A673 (cell line): ENCODE measurements around the gene TIRAP. TPM values are rescaled to one million over a fixed set of nuclear protein-coding genes. Genes with fewer than 3 reads are reported as not detected.

ENCODE experiments used
- BruUV-seq: library from RNA; stranded (reverse); fragments of 400-500 nt; replicated peaks from 2 replicates; lab custom pipeline; 2021; lab: Mats Ljungman, UMichigan
- CTCF ChIA-PET: fragments of 300-600 bp; sonication (Branson Sonifier 250); formaldehyde crosslinking; loops from one replicate; lab custom pipeline; 2022; ENCODE audit warnings: antibody characterized with exemption; lab: Charles Lee
- POLR2A ChIA-PET: fragments of 300-600 bp; sonication (Branson Sonifier 250); formaldehyde crosslinking; loops from one replicate; lab custom pipeline; 2022; ENCODE audit warnings: antibody characterized with exemption; ENCODE audit not compliant: low non-redundant PET; lab: Charles Lee
- DNase-seq: peaks from one replicate; pipeline ENCODE4 v3.0.0-alpha.2; 2015; ENCODE audit warnings: low spot score
- H3K27ac ChIP-seq: fragments of 200-600 bp; sonication (generic); 2 replicates; pipeline ENCODE4 v1.5.1; 2016; ENCODE audit warnings: mixed run types, low read depth, mild to moderate bottlenecking, mixed read lengths, antibody characterized with exemption, low read length; ENCODE audit not compliant: poor library complexity, severe bottlenecking
- H3K27me3 ChIP-seq: fragments of 200-600 bp; sonication (generic); replicated peaks from 2 replicates; pipeline ENCODE4 v1.6.1; 2017; ENCODE audit warnings: mixed run types, low read depth, mild to moderate bottlenecking, mixed read lengths, antibody characterized with exemption, low read length; ENCODE audit not compliant: insufficient read depth, poor library complexity
- H3K36me3 ChIP-seq: fragments of 200-600 bp; sonication (generic); 2 replicates; pipeline ENCODE4 v1.6.1; 2016; ENCODE audit warnings: mixed run types, mild to moderate bottlenecking, mixed read lengths, antibody characterized with exemption, low read length; ENCODE audit not compliant: insufficient read depth, poor library complexity, severe bottlenecking
- H3K4me1 ChIP-seq: fragments of 200-600 bp; sonication (generic); 2 replicates; pipeline ENCODE4 v1.6.1; 2017; ENCODE audit warnings: mixed run types, mild to moderate bottlenecking, mixed read lengths, antibody characterized with exemption, low read length; ENCODE audit not compliant: insufficient read depth, poor library complexity, severe bottlenecking
- H3K4me3 ChIP-seq: fragments of 200-600 bp; sonication (generic); 2 replicates; pipeline ENCODE4 v1.5.1; 2016; ENCODE audit warnings: low read depth, mixed run types, mild to moderate bottlenecking, mixed read lengths, low read length; ENCODE audit not compliant: poor library complexity, severe bottlenecking
- H3K9me3 ChIP-seq: fragments of 200-600 bp; sonication (generic); 2 replicates; pipeline ENCODE4 v1.6.1; 2016; ENCODE audit warnings: mixed run types, low read depth, mild to moderate bottlenecking, mixed read lengths, antibody characterized with exemption, low read length; ENCODE audit not compliant: poor library complexity, severe bottlenecking
- CTCF ChIP-seq: fragments of 300-800, 200-600 bp; sonication (generic); conservative IDR thresholded peaks from 2 replicates; pipeline ENCODE4 v1.5.1; 2017; ENCODE audit warnings: low read depth, mild to moderate bottlenecking, antibody characterized with exemption, low read length, moderate library complexity, mixed read lengths
- EZH2 ChIP-seq: fragments of 200-600 bp; sonication (generic); IDR thresholded peaks from 2 replicates; pipeline ENCODE4 v1.6.1; 2017; ENCODE audit warnings: borderline replicate concordance, low read depth, mild to moderate bottlenecking, mixed read lengths, antibody characterized with exemption, low read length; ENCODE audit not compliant: poor library complexity, severe bottlenecking
- intact Hi-C: fragments of 100-400 bp; cut with micrococcal nuclease; formaldehyde crosslinking; loops from one replicate; pipeline ENCODE4 v1.10.0; 2022; ENCODE audit not compliant: unreplicated experiment
- total RNA-seq: library from RNA; stranded (reverse); gene quantifications from 2 replicates; pipeline ENCODE4 v1.2.3, GENCODE V29; 2021

The TIRAP gene
- total RNA-seq, 1 experiment from 2014 or later, result 11.3 TPM

DNA sequence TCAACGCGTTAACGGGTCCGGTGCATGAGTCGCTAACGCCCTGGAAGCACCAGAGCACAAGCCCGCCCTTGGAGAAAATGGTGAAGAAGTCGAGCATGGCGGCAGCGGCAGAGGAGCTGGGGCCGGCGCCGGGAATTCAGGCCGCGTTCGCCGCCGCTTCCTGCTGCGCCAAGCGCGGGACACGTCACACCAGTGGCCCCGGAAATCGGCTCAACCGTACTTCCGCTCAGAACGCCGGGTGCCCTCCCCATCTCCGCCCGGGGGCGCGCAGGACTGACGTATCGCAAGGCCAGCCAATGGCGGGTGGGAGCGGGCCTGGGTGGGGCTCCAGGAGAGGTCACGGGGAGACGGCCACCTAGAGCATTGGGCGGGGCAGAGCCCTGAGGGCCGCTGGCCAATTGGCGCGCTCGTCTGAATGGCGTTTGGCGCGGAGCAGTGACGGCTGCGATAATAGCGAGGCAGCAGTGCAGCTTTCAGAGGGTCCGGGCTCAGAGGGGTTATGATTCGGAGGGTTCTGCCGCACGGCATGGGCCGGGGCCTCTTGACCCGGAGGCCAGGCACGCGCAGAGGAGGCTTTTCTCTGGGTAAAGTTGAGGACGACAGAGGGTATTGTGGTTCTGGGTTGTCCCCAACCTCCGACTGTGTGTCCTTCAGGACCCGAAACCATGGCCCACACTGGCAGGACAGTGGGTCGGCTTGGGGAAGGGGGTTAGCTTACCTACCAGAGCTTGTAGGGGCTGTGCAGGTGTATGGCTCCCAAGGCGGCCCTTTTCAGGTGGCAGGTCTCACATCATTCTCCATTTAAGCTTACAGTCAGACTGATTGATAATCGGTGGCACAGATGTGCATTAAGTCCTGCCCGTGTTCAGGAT, 13.9 kb upstream of the TIRAP start, which contains the start of the genes FOXRED1 and SRPRA:
Gene FOXRED1 (plus strand): TSS at position 447 of the 872 bp plus-strand sequence. CDS start 53 bp downstream, at position 500.
Gene SRPRA (minus strand): TSS at position 188 of the 872 bp plus-strand sequence. CDS start 91 bp downstream, at position 97.
- CTCF ChIA-PET, result no interaction called here

GRCh38 chr11:126277322-126277721, 5.6 kb upstream of the TIRAP start:
- H3K4me3 ChIP-seq, result no peak overlapping the region
- TF ChIP-seq CTCF (no peak), EZH2 (no peak)
- no peak for DNase-seq

More for the DNA sequence above, 13.9 kb upstream of the TIRAP start, which contains the start of the genes FOXRED1 and SRPRA:
- POLR2A ChIA-PET, result interaction anchor here (0.5 to 0.6 kb wide), 2 partner anchors 145 to 661 kb away, joined by 5 to 15 read pairs; no protein-coding TSS in a partner anchor
- intact Hi-C loops, result no loop called here
- Histone ChIP-seq H3K4me1 (peaks cover 11% of the 10 kb centered on the region), H3K9me3 (no peaks in the 10 kb centered on the region), H3K27ac (peak within 1 kb of the TSS; percentile 82), H3K36me3 (peaks cover 50% of the 10 kb centered on the region), H3K27me3 (no peaks in the 10 kb centered on the region), H3K4me3 (peak within 1 kb of the TSS; percentile 67)
- TSS peak; percentile 80 for BruUV-seq
- DNase-seq, result peak; percentile 100
- no peak for TF ChIP-seq CTCF
- no peak for TF ChIP-seq EZH2

GRCh38 chr11:126277780-126278179, 5.1 kb upstream of the TIRAP start:
- Histone ChIP-seq H3K9me3 (no peaks in the 10 kb centered on the region), H3K27ac (no peak overlapping the region), H3K4me1 (no peaks in the 10 kb centered on the region), H3K27me3 (no peaks in the 10 kb centered on the region), H3K36me3 (peaks cover 21% of the 10 kb centered on the region), H3K4me3 (no peak overlapping the region)
- BruUV-seq, result no TSS peak
- ChIA-PET POLR2A (no interaction called here), CTCF (no interaction called here)
- intact Hi-C loops, result no loop called here
- TF ChIP-seq EZH2, result no peak
- no peak for DNase-seq

More at GRCh38 chr11:126277322-126277721, 5.6 kb upstream of the TIRAP start:
- BruUV-seq, result no TSS peak
- intact Hi-C loops, result no loop called here
- H3K9me3 ChIP-seq, result no peaks in the 10 kb centered on the region
- ChIA-PET POLR2A (interaction anchor here (0.6 kb wide), 1 partner anchor 38 kb away, joined by 14 read pairs; no protein-coding TSS in a partner anchor), CTCF (no interaction called here)
- H3K36me3 ChIP-seq, result peaks cover 23% of the 10 kb centered on the region
- H3K27me3 ChIP-seq, result no peaks in the 10 kb centered on the region
- H3K4me1 ChIP-seq, result no peaks in the 10 kb centered on the region
- H3K27ac ChIP-seq, result no peak overlapping the region
